GM12878 (cell line): ENCODE results near the gene RMC1. TPM values are rescaled to one million over a fixed set of nuclear protein-coding genes. Genes with fewer than 3 reads are reported as not detected.

Experiments used
- CREB1 ChIP-seq: IDR thresholded peaks from 2 replicates; pipeline ENCODE4 v1.6.1; 2012; ENCODE audit warnings: low read depth, mild to moderate bottlenecking, inconsistent platforms
- LARP7 ChIP-seq: fragments of 450-650 bp; IDR thresholded peaks from 2 replicates; pipeline ENCODE4 v1.6.1; 2017; ENCODE audit warnings: mild to moderate bottlenecking
- YY1 ChIP-seq: IDR thresholded peaks from 2 replicates; pipeline ENCODE4 v1.6.1; 2011; ENCODE audit warnings: low read depth, mild to moderate bottlenecking, low read length
- ZZZ3 ChIP-seq: IDR thresholded peaks from 2 replicates; pipeline ENCODE4 v1.6.1; 2011; ENCODE audit warnings: low read depth; ENCODE audit not compliant: control insufficient read depth, insufficient read length
- polyA plus RNA-seq, 11 experiments: library from polyadenylated mRNA; depleted of rRNA in 4 of 11; unstranded in 6 of 11; stranded (reverse) in 5 of 11; fragments of >200 nt; fragmentation: Nextera tagmentation in 4 of 11; fragmentation: Illumina TruSeq in 1 of 11; extraction: Ambion mirVana in 4 of 11; extraction: Trizol in 1 of 11; gene quantifications; 1 replicate in 1 of 11; 2 replicates in 10 of 11; pipeline versions ENCODE4 v1.2.1 to v1.2.3, GENCODE V29; 2011 to 2016; ENCODE audit warnings: inconsistent platforms in 2 of 11, missing spikeins in 2 of 11, low read depth in 1 of 11
- total RNA-seq, 4 experiments: library from RNA; depleted of rRNA in 3 of 4; stranded (reverse); fragments of >200 nt in 3 of 4; fragmentation: Illumina TruSeq in 1 of 4; extraction: Trizol in 1 of 4; gene quantifications; 2 replicates each; pipeline versions ENCODE4 v1.2.1 to v1.2.3, GENCODE V29; 2013 to 2021
- TF ChIP-seq, protein P1 (sequence below): IDR thresholded peaks from 2 replicates; pipeline ENCODE4 v1.6.1; 2012; ENCODE audit warnings: mild to moderate bottlenecking, low read depth, low read length
- TF ChIP-seq, protein P2 (sequence below): fragments of 450-650 bp; IDR thresholded peaks from 2 replicates; pipeline ENCODE4 v1.6.1; 2018; ENCODE audit warnings: borderline replicate concordance, mild to moderate bottlenecking; ENCODE audit not compliant: partially characterized antibody
- TF ChIP-seq, protein P3 (sequence below): fragments of 150-350 bp; IDR thresholded peaks from 2 replicates; pipeline ENCODE4 v1.6.1; 2014; ENCODE audit warnings: mild to moderate bottlenecking, low read depth, low read length
- TF ChIP-seq, protein P4 (sequence below): IDR thresholded peaks from 2 replicates; pipeline ENCODE4 v1.6.1; 2012; ENCODE audit warnings: low read length, inconsistent platforms
- TF ChIP-seq, protein P5 (sequence below): fragments of 450-650 bp; IDR thresholded peaks from 2 replicates; pipeline ENCODE4 v1.6.1; 2017; ENCODE audit warnings: mild to moderate bottlenecking, moderate library complexity
- TF ChIP-seq, protein P6 (sequence below): fragments of 450-650 bp; formaldehyde crosslinking; IDR thresholded peaks from 2 replicates; pipeline ENCODE4 v1.4.0; 2022; ENCODE audit warnings: mild to moderate bottlenecking, moderate library complexity

Gene RMC1
- total and polyA plus RNA-seq, 10 of the 15 experiments (the other 5 are each of a cell fraction or from before 2014, with no cell fraction given) = 8.4 to 57.6 (median 42.5) TPM

DNA sequence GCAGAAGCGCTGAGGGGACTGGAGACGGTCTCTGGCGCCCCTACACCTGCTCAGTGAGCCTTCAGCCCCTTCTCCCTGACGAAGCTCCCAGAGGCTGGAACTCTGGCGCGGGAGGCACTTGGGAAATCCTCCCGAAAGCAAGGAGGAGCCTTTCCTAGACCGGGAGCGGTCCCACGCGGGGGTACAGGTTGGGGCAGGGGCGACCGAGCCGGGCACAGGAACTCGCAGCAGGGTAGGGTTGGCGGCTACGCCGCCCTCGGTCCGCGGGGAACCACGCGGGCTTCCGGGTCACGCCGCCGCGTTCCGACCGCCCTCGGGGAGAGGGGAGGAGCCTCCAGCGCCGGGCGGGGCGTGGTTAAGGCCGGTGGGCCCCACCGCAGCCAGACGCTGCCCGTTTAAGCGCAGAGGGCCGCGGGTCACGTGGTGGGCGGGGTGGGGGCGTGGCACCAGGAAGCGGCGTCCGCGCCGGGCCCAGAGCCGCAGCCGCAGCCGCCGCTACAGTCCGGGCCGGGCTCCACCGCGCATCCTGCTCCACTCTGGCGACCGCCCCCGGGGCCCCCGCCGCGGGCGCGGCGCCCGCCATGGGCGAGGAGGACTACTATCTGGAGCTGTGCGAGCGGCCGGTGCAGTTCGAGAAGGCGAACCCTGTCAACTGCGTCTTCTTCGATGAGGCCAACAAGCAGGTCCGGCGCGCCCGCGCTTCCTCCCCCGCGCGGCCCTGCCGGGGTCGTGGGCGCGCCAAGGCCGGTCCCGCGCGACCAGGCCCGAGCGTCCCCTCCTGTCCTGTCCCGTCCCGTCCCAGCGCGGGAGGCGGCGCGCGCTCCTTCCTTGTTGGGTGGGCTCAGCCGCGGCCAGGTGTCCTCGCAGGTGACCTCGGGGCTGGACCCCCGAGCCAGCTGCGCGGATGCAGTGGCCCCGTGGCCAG lies at the start of gene RMC1 (continued):
- TF ChIP-seq, protein P1, sequence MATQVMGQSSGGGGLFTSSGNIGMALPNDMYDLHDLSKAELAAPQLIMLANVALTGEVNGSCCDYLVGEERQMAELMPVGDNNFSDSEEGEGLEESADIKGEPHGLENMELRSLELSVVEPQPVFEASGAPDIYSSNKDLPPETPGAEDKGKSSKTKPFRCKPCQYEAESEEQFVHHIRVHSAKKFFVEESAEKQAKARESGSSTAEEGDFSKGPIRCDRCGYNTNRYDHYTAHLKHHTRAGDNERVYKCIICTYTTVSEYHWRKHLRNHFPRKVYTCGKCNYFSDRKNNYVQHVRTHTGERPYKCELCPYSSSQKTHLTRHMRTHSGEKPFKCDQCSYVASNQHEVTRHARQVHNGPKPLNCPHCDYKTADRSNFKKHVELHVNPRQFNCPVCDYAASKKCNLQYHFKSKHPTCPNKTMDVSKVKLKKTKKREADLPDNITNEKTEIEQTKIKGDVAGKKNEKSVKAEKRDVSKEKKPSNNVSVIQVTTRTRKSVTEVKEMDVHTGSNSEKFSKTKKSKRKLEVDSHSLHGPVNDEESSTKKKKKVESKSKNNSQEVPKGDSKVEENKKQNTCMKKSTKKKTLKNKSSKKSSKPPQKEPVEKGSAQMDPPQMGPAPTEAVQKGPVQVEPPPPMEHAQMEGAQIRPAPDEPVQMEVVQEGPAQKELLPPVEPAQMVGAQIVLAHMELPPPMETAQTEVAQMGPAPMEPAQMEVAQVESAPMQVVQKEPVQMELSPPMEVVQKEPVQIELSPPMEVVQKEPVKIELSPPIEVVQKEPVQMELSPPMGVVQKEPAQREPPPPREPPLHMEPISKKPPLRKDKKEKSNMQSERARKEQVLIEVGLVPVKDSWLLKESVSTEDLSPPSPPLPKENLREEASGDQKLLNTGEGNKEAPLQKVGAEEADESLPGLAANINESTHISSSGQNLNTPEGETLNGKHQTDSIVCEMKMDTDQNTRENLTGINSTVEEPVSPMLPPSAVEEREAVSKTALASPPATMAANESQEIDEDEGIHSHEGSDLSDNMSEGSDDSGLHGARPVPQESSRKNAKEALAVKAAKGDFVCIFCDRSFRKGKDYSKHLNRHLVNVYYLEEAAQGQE = no peak
- TF ChIP-seq, protein P2, sequence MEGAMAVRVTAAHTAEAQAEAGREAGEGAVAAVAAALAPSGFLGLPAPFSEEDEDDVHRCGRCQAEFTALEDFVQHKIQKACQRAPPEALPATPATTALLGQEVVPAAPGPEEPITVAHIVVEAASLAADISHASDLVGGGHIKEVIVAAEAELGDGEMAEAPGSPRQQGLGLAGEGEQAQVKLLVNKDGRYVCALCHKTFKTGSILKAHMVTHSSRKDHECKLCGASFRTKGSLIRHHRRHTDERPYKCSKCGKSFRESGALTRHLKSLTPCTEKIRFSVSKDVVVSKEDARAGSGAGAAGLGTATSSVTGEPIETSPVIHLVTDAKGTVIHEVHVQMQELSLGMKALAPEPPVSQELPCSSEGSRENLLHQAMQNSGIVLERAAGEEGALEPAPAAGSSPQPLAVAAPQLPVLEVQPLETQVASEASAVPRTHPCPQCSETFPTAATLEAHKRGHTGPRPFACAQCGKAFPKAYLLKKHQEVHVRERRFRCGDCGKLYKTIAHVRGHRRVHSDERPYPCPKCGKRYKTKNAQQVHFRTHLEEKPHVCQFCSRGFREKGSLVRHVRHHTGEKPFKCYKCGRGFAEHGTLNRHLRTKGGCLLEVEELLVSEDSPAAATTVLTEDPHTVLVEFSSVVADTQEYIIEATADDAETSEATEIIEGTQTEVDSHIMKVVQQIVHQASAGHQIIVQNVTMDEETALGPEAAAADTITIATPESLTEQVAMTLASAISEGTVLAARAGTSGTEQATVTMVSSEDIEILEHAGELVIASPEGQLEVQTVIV = peak; percentile 87
- TF ChIP-seq CREB1 (peak; percentile 50; the same call in 1 of the 2 replicates), ZZZ3 (no peak), YY1 (peak; percentile 8; the same call in 1 of the 2 replicates), LARP7 (peak; percentile 59; the same call in 1 of the 2 replicates)
- TF ChIP-seq, protein P3, sequence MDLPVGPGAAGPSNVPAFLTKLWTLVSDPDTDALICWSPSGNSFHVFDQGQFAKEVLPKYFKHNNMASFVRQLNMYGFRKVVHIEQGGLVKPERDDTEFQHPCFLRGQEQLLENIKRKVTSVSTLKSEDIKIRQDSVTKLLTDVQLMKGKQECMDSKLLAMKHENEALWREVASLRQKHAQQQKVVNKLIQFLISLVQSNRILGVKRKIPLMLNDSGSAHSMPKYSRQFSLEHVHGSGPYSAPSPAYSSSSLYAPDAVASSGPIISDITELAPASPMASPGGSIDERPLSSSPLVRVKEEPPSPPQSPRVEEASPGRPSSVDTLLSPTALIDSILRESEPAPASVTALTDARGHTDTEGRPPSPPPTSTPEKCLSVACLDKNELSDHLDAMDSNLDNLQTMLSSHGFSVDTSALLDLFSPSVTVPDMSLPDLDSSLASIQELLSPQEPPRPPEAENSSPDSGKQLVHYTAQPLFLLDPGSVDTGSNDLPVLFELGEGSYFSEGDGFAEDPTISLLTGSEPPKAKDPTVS = no peak
- TF ChIP-seq, protein P4, sequence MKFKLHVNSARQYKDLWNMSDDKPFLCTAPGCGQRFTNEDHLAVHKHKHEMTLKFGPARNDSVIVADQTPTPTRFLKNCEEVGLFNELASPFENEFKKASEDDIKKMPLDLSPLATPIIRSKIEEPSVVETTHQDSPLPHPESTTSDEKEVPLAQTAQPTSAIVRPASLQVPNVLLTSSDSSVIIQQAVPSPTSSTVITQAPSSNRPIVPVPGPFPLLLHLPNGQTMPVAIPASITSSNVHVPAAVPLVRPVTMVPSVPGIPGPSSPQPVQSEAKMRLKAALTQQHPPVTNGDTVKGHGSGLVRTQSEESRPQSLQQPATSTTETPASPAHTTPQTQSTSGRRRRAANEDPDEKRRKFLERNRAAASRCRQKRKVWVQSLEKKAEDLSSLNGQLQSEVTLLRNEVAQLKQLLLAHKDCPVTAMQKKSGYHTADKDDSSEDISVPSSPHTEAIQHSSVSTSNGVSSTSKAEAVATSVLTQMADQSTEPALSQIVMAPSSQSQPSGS = no peak
- TF ChIP-seq, protein P5, sequence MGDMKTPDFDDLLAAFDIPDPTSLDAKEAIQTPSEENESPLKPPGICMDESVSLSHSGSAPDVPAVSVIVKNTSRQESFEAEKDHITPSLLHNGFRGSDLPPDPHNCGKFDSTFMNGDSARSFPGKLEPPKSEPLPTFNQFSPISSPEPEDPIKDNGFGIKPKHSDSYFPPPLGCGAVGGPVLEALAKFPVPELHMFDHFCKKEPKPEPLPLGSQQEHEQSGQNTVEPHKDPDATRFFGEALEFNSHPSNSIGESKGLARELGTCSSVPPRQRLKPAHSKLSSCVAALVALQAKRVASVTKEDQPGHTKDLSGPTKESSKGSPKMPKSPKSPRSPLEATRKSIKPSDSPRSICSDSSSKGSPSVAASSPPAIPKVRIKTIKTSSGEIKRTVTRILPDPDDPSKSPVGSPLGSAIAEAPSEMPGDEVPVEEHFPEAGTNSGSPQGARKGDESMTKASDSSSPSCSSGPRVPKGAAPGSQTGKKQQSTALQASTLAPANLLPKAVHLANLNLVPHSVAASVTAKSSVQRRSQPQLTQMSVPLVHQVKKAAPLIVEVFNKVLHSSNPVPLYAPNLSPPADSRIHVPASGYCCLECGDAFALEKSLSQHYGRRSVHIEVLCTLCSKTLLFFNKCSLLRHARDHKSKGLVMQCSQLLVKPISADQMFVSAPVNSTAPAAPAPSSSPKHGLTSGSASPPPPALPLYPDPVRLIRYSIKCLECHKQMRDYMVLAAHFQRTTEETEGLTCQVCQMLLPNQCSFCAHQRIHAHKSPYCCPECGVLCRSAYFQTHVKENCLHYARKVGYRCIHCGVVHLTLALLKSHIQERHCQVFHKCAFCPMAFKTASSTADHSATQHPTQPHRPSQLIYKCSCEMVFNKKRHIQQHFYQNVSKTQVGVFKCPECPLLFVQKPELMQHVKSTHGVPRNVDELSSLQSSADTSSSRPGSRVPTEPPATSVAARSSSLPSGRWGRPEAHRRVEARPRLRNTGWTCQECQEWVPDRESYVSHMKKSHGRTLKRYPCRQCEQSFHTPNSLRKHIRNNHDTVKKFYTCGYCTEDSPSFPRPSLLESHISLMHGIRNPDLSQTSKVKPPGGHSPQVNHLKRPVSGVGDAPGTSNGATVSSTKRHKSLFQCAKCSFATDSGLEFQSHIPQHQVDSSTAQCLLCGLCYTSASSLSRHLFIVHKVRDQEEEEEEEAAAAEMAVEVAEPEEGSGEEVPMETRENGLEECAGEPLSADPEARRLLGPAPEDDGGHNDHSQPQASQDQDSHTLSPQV = no peak
- TF ChIP-seq, protein P6, sequence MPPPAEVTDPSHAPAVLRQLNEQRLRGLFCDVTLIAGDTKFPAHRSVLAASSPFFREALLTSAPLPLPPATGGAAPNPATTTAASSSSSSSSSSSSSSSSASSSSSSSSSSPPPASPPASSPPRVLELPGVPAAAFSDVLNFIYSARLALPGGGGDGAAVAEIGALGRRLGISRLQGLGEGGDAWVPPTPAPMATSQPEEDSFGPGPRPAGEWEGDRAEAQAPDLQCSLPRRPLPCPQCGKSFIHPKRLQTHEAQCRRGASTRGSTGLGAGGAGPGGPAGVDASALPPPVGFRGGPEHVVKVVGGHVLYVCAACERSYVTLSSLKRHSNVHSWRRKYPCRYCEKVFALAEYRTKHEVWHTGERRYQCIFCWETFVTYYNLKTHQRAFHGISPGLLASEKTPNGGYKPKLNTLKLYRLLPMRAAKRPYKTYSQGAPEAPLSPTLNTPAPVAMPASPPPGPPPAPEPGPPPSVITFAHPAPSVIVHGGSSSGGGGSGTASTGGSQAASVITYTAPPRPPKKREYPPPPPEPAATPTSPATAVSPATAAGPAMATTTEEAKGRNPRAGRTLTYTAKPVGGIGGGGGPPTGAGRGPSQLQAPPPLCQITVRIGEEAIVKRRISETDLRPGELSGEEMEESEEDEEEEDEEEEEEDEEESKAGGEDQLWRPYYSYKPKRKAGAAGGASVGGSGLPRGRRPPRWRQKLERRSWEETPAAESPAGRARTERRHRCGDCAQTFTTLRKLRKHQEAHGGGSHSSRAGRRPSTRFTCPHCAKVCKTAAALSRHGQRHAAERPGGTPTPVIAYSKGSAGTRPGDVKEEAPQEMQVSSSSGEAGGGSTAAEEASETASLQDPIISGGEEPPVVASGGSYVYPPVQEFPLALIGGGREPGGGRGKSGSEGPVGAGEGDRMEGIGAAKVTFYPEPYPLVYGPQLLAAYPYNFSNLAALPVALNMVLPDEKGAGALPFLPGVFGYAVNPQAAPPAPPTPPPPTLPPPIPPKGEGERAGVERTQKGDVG = no peak
